Fibroblast of lung (primary cell): Measurements from ENCODE around the gene COLEC11. TPM values are rescaled to one million over a fixed set of nuclear protein-coding genes. Genes with fewer than 3 reads are reported as not detected.

Source experiments
- DNase-seq, 2 donors: peaks; one replicate each; pipeline versions ENCODE4 v3.0.0 to v3.0.0-alpha.2; 2010; ENCODE audit warnings: low read depth in 2 of 2
- H2AFZ ChIP-seq: 2 replicates; pipeline ENCODE4 v1.5.1; 2012; ENCODE audit warnings: low read length, control low read depth, inconsistent platforms
- H3K27ac ChIP-seq: 2 replicates; pipeline ENCODE4 v1.5.1; 2011; ENCODE audit warnings: low read length, control low read depth; ENCODE audit not compliant: insufficient read depth
- H3K27me3 ChIP-seq: 2 replicates; pipeline ENCODE4 v1.5.1; 2011; ENCODE audit warnings: mild to moderate bottlenecking, low read length; ENCODE audit not compliant: control insufficient read depth, insufficient read depth
- H3K36me3 ChIP-seq: 2 replicates; pipeline ENCODE4 v1.5.1; 2011; ENCODE audit warnings: low read length; ENCODE audit not compliant: control insufficient read depth, insufficient read depth
- H3K4me1 ChIP-seq: 2 replicates; pipeline ENCODE4 v1.5.1; 2011; ENCODE audit warnings: low read length; ENCODE audit not compliant: control insufficient read depth, insufficient read depth; ENCODE audit errors: extremely low read depth
- H3K4me2 ChIP-seq: 2 replicates; pipeline ENCODE4 v1.5.1; 2011; ENCODE audit warnings: low read length, control low read depth; ENCODE audit not compliant: insufficient read depth; ENCODE audit errors: extremely low read depth
- H3K4me3 ChIP-seq, 4 experiments: fragments of 200-600 bp in 1 of 4; sonication (generic) in 1 of 4; replicated peaks in 1 of 4; 2 replicates each; pipeline ENCODE4 v1.5.1; 2011 to 2016; ENCODE audit warnings: low read length in 4 of 4, low read depth in 3 of 4, mild to moderate bottlenecking in 3 of 4, control low read depth in 2 of 4, inconsistent platforms in 1 of 4, mixed read lengths in 1 of 4; ENCODE audit not compliant: insufficient read depth in 1 of 4; ENCODE audit errors: control extremely low read depth in 1 of 4
- H3K79me2 ChIP-seq: 2 replicates; pipeline ENCODE4 v1.5.1; 2012; ENCODE audit warnings: mild to moderate bottlenecking, low read length, inconsistent platforms; ENCODE audit not compliant: control insufficient read depth, insufficient read depth
- H3K9ac ChIP-seq: 2 replicates; pipeline ENCODE4 v1.5.1; 2011; ENCODE audit warnings: mild to moderate bottlenecking, low read length, control low read depth; ENCODE audit not compliant: insufficient read depth
- H3K9me3 ChIP-seq: 2 replicates; pipeline ENCODE4 v1.5.1; 2012; ENCODE audit warnings: low read depth, low read length; ENCODE audit not compliant: control insufficient read depth, insufficient read depth
- H4K20me1 ChIP-seq: 2 replicates; pipeline ENCODE4 v1.5.1; 2011; ENCODE audit warnings: low read length; ENCODE audit not compliant: control insufficient read depth, insufficient read depth; ENCODE audit errors: extremely low read depth
- EZH2 ChIP-seq: IDR thresholded peaks from 2 replicates; pipeline ENCODE4 v1.5.1; 2012; ENCODE audit warnings: low read length, control low read depth, mild to moderate bottlenecking; ENCODE audit errors: missing control alignments
- polyA plus RNA-seq, 2 donors: library from polyadenylated mRNA; depleted of rRNA in 1 of 2; stranded (reverse) in 1 of 2; unstranded in 1 of 2; fragments of >200 nt; gene quantifications; 2 replicates each; pipeline ENCODE4 v1.2.1, GENCODE V29; 2011 to 2012; ENCODE audit warnings: missing spikeins in 1 of 2
- total RNA-seq: library from RNA; depleted of rRNA; stranded (reverse); fragments of >200 nt; gene quantifications from 2 replicates; pipeline ENCODE4 v1.2.1, GENCODE V29; 2014
- TF ChIP-seq, protein P1 (sequence below), 2 donors: IDR thresholded peaks in 1 of 2; conservative IDR thresholded peaks in 1 of 2; 1 replicate in 1 of 2; 2 replicates in 1 of 2; pipeline ENCODE4 v1.5.1; 2011 to 2012; ENCODE audit warnings: low read length in 2 of 2, control low read depth in 1 of 2, inconsistent platforms in 1 of 2, low read depth in 1 of 2, mild to moderate bottlenecking in 1 of 2

COLEC11 gene
- total and polyA plus RNA-seq, 2 donors (not counting 1 experiment from before 2014, with no cell fraction given) = 0.30 to 0.83 TPM

DNA sequence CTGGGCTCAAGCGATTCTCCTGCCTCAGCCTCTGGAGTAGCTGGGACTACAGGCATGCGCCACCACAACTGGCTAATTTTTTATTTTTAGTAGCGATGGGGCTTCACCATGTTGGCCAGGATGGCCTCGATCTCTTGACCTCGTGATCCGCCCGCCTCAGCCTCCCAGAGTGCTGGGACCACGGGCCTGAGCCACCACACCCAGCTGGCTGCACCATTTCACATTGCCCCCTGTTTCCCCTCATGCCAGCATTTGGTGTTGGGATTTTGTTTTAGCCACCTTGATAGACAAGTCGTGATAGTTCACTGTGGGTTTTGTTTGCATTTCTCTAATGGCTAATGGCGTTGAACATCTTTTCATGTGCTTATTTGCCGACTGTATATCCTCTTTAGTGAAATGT is 5.8 kb upstream of the COLEC11 start:
- H3K4me1 ChIP-seq = peaks cover 7% of the 10 kb centered on the region
- no peaks in the 10 kb centered on the region for H3K27me3 ChIP-seq
- no peak overlapping the region for H3K27ac ChIP-seq
- no peaks in the 10 kb centered on the region for H4K20me1 ChIP-seq
- no peak overlapping the region for H3K4me2 ChIP-seq
- no peak overlapping the region for H3K4me3 ChIP-seq
- no peak overlapping the region for H3K9ac ChIP-seq
- no peaks in the 10 kb centered on the region for H3K9me3 ChIP-seq
- H3K36me3 ChIP-seq = no peaks in the 10 kb centered on the region
- TF ChIP-seq, protein P1, sequence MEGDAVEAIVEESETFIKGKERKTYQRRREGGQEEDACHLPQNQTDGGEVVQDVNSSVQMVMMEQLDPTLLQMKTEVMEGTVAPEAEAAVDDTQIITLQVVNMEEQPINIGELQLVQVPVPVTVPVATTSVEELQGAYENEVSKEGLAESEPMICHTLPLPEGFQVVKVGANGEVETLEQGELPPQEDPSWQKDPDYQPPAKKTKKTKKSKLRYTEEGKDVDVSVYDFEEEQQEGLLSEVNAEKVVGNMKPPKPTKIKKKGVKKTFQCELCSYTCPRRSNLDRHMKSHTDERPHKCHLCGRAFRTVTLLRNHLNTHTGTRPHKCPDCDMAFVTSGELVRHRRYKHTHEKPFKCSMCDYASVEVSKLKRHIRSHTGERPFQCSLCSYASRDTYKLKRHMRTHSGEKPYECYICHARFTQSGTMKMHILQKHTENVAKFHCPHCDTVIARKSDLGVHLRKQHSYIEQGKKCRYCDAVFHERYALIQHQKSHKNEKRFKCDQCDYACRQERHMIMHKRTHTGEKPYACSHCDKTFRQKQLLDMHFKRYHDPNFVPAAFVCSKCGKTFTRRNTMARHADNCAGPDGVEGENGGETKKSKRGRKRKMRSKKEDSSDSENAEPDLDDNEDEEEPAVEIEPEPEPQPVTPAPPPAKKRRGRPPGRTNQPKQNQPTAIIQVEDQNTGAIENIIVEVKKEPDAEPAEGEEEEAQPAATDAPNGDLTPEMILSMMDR (conservative IDR thresholded peaks at IDR 0.05 in 1 of 2, IDR thresholded peaks at IDR 0.05 in 1 of 2; ENCODE audit: low read depth in 1 of 2, low read length in 2 of 2) = no peak
- no peak for TF ChIP-seq EZH2
- no peaks in the 10 kb centered on the region for H3K79me2 ChIP-seq
- DNase-seq = no peak
- no peak overlapping the region for H2AFZ ChIP-seq

DNA sequence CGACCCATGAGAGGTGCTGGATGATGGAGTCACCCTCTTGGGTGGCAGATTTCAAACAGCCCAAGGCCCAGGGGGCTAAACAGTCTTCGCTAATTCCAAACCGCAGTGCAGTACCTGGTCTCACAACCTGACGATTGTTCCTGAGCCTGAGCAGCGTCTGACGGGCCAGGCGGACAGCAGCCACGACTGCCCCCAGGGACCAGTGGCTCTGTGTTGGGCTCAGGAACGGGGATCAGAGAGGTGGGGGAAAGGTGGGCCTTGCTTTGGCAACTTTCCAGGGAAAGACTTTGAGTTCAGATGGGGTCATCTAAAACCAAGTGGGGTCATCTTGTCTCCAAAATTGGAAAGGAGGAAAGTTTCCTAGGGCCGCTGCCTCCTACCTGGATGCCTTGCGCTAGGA is 492 bp downstream of the COLEC11 start:
- Histone ChIP-seq H3K9ac (no peak overlapping the region), H3K4me1 (no peaks in the 10 kb centered on the region), H3K36me3 (no peaks in the 10 kb centered on the region), H3K79me2 (no peaks in the 10 kb centered on the region), H3K27ac (no peak overlapping the region), H3K9me3 (no peaks in the 10 kb centered on the region), H3K4me2 (no peak overlapping the region), H3K4me3 (no peak overlapping the region), H3K27me3 (no peaks in the 10 kb centered on the region), H4K20me1 (no peaks in the 10 kb centered on the region), H2AFZ (no peak overlapping the region)
- no peak for DNase-seq
- no peak for TF ChIP-seq EZH2

DNA sequence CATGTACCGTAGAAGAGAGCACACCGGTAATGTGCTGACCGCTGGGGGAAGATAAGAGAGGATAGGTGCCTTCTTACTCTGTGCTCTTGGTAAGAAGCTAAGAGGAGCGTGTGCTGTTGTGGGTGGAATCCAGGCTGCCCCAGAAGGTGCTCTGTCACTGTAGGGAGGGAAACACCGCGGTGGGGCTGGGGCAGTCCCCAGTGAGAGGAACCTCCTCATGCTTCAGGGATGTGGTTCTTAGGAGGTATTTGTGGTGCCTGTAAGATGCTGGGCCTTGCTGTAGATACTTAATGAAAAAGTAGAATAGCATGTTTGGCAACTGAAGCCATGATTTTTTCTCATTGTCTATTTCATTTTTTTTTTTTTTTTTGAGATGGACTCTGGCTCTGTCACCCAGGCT is 1.1 kb downstream of the COLEC11 start:
- H3K27me3 ChIP-seq = no peaks in the 10 kb centered on the region
- no peak for DNase-seq
- no peak overlapping the region for H3K4me3 ChIP-seq
- H3K79me2 ChIP-seq = no peaks in the 10 kb centered on the region
- H4K20me1 ChIP-seq = no peaks in the 10 kb centered on the region
- H3K4me1 ChIP-seq = no peaks in the 10 kb centered on the region
- no peaks in the 10 kb centered on the region for H3K36me3 ChIP-seq
- no peak overlapping the region for H3K27ac ChIP-seq
- H3K9me3 ChIP-seq = no peaks in the 10 kb centered on the region
- H2AFZ ChIP-seq = no peak overlapping the region
- H3K9ac ChIP-seq = no peak overlapping the region
- TF ChIP-seq, protein P1 (conservative IDR thresholded peaks at IDR 0.05 in 1 of 2, IDR thresholded peaks at IDR 0.05 in 1 of 2; ENCODE audit: low read depth in 1 of 2, low read length in 2 of 2) = no peak
- TF ChIP-seq EZH2 = no peak
- H3K4me2 ChIP-seq = no peak overlapping the region
